ENCODE data around the gene RPL31.
A peak's percentile ranks its signal among the peaks of the same experiment; 100 is the strongest.

Gene RPL31

GRCh38 chr2:100974712-100975520 is 27.2 kb upstream of the RPL31 start:
- DNase-seq (ENCODE audit: low read depth in 2 of 2) = no peak

- DNase-seq (ENCODE audit: low read depth in 2 of 2) = no peak
Observed at GRCh38 chr2:100975521-100975785, 26.6 kb upstream of the RPL31 start.

GRCh38 chr2:100976061-100976460 is 26.0 kb upstream of the RPL31 start:
- DNase-seq (ENCODE audit: low read depth in 2 of 2) = no peak

GRCh38 chr2:100976645-100977391 is 25.3 kb upstream of the RPL31 start:
- DNase-seq (ENCODE audit: low read depth in 2 of 2) = no peak

GRCh38 chr2:100977511-100977910 is 24.6 kb upstream of the RPL31 start:
- DNase-seq (ENCODE audit: low read depth in 2 of 2) = no peak

GRCh38 chr2:100978582-100979191 is 23.4 kb upstream of the RPL31 start:
- no peak for DNase-seq (ENCODE audit: low read depth in 2 of 2)

GRCh38 chr2:100980046-100980445 is 22.0 kb upstream of the RPL31 start:
- no peak for DNase-seq (ENCODE audit: low read depth in 2 of 2)

GRCh38 chr2:100981011-100981410 is 21.1 kb upstream of the RPL31 start:
- no peak for DNase-seq (ENCODE audit: low read depth in 2 of 2)

- DNase-seq (ENCODE audit: low read depth in 2 of 2) = no peak
Observed at GRCh38 chr2:100982431-100982861, 19.6 kb upstream of the RPL31 start.

GRCh38 chr2:100983201-100983600 is 18.9 kb upstream of the RPL31 start:
- no peak for DNase-seq (ENCODE audit: low read depth in 2 of 2)

- DNase-seq (ENCODE audit: low read depth in 2 of 2) = no peak
Observed at GRCh38 chr2:100983684-100984310, 18.3 kb upstream of the RPL31 start.

GRCh38 chr2:100984892-100985307 is 17.2 kb upstream of the RPL31 start:
- DNase-seq (ENCODE audit: low read depth in 2 of 2) = peak; percentile 47 to 63

GRCh38 chr2:100986157-100986556 is 15.9 kb upstream of the RPL31 start:
- no peak for DNase-seq (ENCODE audit: low read depth in 2 of 2)

- no peak for DNase-seq (ENCODE audit: low read depth in 2 of 2)
Observed at GRCh38 chr2:100987536-100987935, 14.6 kb upstream of the RPL31 start.

GRCh38 chr2:100987974-100988373 is 14.1 kb upstream of the RPL31 start:
- no peak for DNase-seq (ENCODE audit: low read depth in 2 of 2)

- no peak for DNase-seq (ENCODE audit: low read depth in 2 of 2)
Observed at GRCh38 chr2:100988630-100989417, 13.3 kb upstream of the RPL31 start.

GRCh38 chr2:100989666-100990065 is 12.4 kb upstream of the RPL31 start:
- no peak for DNase-seq (ENCODE audit: low read depth in 2 of 2)

GRCh38 chr2:100990166-100990565 is 11.9 kb upstream of the RPL31 start:
- no peak for DNase-seq (ENCODE audit: low read depth in 2 of 2)

GRCh38 chr2:100990650-100991403 is 11.3 kb upstream of the RPL31 start:
- DNase-seq (ENCODE audit: low read depth in 2 of 2) = no peak

- no peak for DNase-seq (ENCODE audit: low read depth in 2 of 2)
Observed at GRCh38 chr2:100991404-100991773, 10.7 kb upstream of the RPL31 start.

GRCh38 chr2:100992262-100992661 is 9.8 kb upstream of the RPL31 start:
- DNase-seq (ENCODE audit: low read depth in 2 of 2) = no peak
